WERI-Rb-1 (cell line): Measurements from ENCODE around the gene DNAJC11.

Experiments
- DNase-seq: peaks from one replicate; pipeline ENCODE4 v3.0.0-alpha.2; 2020
- H3K27ac ChIP-seq: fragments of 250-450 bp; sonication (Bioruptor Pico); 2 replicates; pipeline ENCODE4 v1.5.1; 2020; ENCODE audit warnings: mild to moderate bottlenecking, moderate library complexity
- H3K27me3 ChIP-seq: fragments of 250-450 bp; sonication (Bioruptor Pico); 2 replicates; pipeline ENCODE4 v1.5.1; 2021; ENCODE audit warnings: mild to moderate bottlenecking, low read depth, moderate library complexity; ENCODE audit not compliant: insufficient read depth, severe bottlenecking
- H3K36me3 ChIP-seq: fragments of 250-450 bp; sonication (Bioruptor Pico); 2 replicates; pipeline ENCODE4 v1.5.1; 2020; ENCODE audit warnings: mild to moderate bottlenecking, moderate library complexity
- H3K4me3 ChIP-seq: 2 replicates; pipeline ENCODE4 v1.5.1; 2011; ENCODE audit warnings: low read depth, mild to moderate bottlenecking, control low read depth, low read length
- H3K9me3 ChIP-seq: fragments of 250-450 bp; sonication (Bioruptor Pico); 2 replicates; pipeline ENCODE4 v1.5.1; 2021; ENCODE audit warnings: mild to moderate bottlenecking, moderate library complexity; ENCODE audit not compliant: severe bottlenecking
- TF ChIP-seq, protein P1 (sequence below): IDR thresholded peaks from 2 replicates; pipeline ENCODE4 v1.5.1; 2011; ENCODE audit warnings: low read depth, mild to moderate bottlenecking, control low read depth, inconsistent platforms, low read length

DNAJC11 gene

DNA sequence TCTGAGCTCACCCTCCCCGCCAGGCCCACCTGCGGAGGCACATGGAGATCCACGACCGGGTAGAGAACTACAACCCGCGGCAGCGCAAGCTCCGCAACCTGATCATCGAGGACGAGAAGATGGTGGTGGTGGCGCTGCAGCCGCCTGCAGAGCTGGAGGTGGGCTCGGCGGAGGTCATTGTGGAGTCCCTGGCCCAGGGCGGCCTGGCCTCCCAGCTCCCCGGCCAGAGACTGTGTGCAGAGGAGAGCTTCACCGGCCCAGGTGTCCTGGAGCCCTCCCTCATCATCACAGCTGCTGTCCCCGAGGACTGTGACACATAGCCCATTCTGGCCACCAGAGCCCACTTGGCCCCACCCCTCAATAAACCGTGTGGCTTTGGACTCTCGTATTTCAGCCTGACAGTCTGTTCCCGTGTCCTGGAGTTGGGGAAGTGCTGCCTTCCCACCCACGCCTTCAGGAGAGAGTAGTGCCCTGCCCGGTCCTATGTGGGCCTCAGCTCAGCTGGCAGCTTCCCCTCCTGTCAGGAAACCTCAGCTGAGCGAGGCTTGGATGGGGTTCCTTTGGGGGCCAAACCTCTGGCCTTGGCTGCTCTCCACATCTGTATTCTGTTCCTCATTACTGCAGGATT lies 112.6 kb downstream of the DNAJC11 start:
- no peaks in the 10 kb centered on the region for H3K9me3 ChIP-seq
- H3K4me3 ChIP-seq = no peak overlapping the region
- TF ChIP-seq, protein P1, sequence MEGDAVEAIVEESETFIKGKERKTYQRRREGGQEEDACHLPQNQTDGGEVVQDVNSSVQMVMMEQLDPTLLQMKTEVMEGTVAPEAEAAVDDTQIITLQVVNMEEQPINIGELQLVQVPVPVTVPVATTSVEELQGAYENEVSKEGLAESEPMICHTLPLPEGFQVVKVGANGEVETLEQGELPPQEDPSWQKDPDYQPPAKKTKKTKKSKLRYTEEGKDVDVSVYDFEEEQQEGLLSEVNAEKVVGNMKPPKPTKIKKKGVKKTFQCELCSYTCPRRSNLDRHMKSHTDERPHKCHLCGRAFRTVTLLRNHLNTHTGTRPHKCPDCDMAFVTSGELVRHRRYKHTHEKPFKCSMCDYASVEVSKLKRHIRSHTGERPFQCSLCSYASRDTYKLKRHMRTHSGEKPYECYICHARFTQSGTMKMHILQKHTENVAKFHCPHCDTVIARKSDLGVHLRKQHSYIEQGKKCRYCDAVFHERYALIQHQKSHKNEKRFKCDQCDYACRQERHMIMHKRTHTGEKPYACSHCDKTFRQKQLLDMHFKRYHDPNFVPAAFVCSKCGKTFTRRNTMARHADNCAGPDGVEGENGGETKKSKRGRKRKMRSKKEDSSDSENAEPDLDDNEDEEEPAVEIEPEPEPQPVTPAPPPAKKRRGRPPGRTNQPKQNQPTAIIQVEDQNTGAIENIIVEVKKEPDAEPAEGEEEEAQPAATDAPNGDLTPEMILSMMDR = no peak
- H3K27me3 ChIP-seq = no peaks in the 10 kb centered on the region
- no peak for DNase-seq
- H3K27ac ChIP-seq = peak overlapping the region; percentile 22
- H3K36me3 ChIP-seq = peaks cover 68% of the 10 kb centered on the region

GRCh38 chr1:6588128-6588892 lies 113.3 kb downstream of the DNAJC11 start:
- H3K27ac ChIP-seq = peak overlapping the region; percentile 26; the same call in 1 of the 2 replicates
- TF ChIP-seq, protein P1 = no peak
- H3K4me3 ChIP-seq = no peak overlapping the region
- no peaks in the 10 kb centered on the region for H3K9me3 ChIP-seq
- H3K36me3 ChIP-seq = peaks cover 64% of the 10 kb centered on the region
- H3K27me3 ChIP-seq = no peaks in the 10 kb centered on the region
- DNase-seq = no peak

DNA sequence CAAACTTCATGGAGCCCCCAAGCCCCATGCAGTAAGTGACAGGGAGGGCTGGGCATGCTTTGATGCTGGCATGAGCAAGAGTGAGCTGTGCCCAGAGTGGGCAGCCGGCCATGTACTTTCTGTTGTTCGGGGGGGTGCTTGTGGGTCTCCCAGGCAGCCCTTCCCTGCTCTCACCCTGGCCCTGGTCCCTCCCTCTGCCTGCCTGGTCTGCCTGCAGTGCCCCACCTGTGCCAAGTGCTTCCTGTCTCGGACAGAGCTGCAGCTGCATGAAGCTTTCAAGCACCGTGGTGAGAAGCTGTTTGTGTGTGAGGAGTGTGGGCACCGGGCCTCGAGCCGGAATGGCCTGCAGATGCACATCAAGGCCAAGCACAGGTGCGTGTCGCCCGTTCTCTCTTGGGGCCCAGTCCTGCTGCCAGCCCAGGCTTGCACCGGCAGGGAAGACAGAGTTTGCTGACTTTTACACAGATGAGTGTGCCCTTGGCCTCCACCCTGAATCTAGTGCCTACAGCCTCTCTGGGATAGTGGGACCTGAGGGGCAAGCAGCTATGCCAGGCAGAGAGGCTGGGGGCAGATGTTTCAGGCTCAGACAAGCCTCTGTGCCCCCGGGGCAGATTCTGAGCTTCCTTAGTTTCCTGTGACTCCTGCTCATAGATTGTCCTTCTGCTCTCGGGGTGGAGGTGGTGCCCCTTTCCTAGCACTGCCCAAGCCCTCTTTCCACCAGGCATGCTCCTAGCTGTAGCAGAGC lies 114.2 kb downstream of the DNAJC11 start:
- no peaks in the 10 kb centered on the region for H3K27me3 ChIP-seq
- peak overlapping the region; percentile 14; the same call in 1 of the 2 replicates for H3K27ac ChIP-seq
- DNase-seq = no peak
- H3K4me3 ChIP-seq = no peak overlapping the region
- TF ChIP-seq, protein P1 = no peak
- H3K9me3 ChIP-seq = no peaks in the 10 kb centered on the region
- peaks cover 63% of the 10 kb centered on the region for H3K36me3 ChIP-seq

DNA sequence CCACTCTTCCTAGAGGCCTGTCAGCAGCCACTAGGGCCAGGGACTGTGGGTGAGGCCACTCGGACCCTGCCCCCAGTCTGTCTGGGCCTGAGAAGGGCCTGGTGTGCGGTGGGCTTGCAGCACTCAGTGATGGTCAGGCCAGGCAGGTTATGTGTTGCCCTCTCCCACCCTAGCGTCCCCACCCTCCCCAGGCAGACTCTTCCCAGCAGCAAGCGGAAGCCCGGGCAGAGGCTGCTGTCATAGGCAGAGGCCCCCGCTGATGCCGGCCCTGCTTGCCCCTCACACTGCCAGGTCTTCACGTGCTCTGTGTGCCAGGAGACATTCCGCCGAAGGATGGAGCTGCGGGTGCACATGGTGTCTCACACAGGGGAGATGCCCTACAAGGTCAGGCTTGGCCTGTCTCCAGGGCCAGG lies 115.2 kb downstream of the DNAJC11 start:
- peak overlapping the region; percentile 81 for H3K27ac ChIP-seq
- no peak for DNase-seq
- no peak overlapping the region for H3K4me3 ChIP-seq
- H3K36me3 ChIP-seq = peaks cover 70% of the 10 kb centered on the region
- no peaks in the 10 kb centered on the region for H3K27me3 ChIP-seq
- TF ChIP-seq, protein P1 = no peak
- no peaks in the 10 kb centered on the region for H3K9me3 ChIP-seq

DNA sequence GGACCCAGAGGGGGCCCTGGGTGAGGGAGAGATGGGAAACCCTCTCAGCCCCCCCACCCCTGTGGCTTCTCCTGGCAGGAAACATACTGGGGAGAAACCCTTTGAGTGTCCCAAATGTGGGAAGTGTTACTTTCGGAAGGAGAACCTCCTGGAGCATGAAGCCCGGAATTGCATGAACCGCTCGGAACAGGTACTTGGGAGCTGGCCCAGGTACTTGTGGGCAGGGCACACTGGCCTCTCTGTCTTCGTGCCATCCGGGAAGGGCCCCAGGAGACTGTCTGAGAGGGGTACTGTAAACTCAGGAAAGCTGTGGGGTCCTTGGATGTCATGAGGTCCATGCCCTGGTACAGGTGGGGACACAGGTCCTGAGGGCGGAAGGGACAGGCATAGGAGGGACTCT lies 115.8 kb downstream of the DNAJC11 start:
- no peaks in the 10 kb centered on the region for H3K27me3 ChIP-seq
- DNase-seq = no peak
- H3K4me3 ChIP-seq = no peak overlapping the region
- no peaks in the 10 kb centered on the region for H3K9me3 ChIP-seq
- peaks cover 70% of the 10 kb centered on the region for H3K36me3 ChIP-seq
- TF ChIP-seq, protein P1 = no peak
- peak overlapping the region; percentile 81 for H3K27ac ChIP-seq
